H9 (cell line): ENCODE data around the gene TMEM266. TPM values are rescaled to one million over a fixed set of nuclear protein-coding genes. Genes with fewer than 3 reads are reported as not detected.

Source experiments
- DNase-seq: peaks from one replicate; pipeline ENCODE4 v3.0.0-alpha.2; 2017
- H2AFZ ChIP-seq: one replicate; pipeline ENCODE4 v1.6.1; 2013; ENCODE audit warnings: mild to moderate bottlenecking, low read length, control low read depth, moderate library complexity
- H2AK5ac ChIP-seq: 2 replicates; pipeline ENCODE4 v1.6.1; 2013; ENCODE audit warnings: low read length, control low read depth, mixed read lengths; ENCODE audit not compliant: insufficient read length
- H2BK120ac ChIP-seq: one replicate; pipeline ENCODE4 v1.6.1; 2013; ENCODE audit warnings: low read depth, mild to moderate bottlenecking, low read length, control low read depth, inconsistent platforms; ENCODE audit not compliant: poor library complexity, severe bottlenecking
- H2BK12ac ChIP-seq: 2 replicates; pipeline ENCODE4 v1.6.1; 2013; ENCODE audit warnings: low read length, control low read depth, mixed read lengths, low read depth; ENCODE audit not compliant: insufficient read length
- H2BK15ac ChIP-seq: 2 replicates; pipeline ENCODE4 v1.6.1; 2013; ENCODE audit warnings: low read depth, low read length, control low read depth
- H2BK20ac ChIP-seq: one replicate; pipeline ENCODE4 v1.6.1; 2013; ENCODE audit warnings: low read depth, mild to moderate bottlenecking, low read length, control low read depth, inconsistent platforms; ENCODE audit not compliant: poor library complexity, severe bottlenecking
- H2BK5ac ChIP-seq: 2 replicates; pipeline ENCODE4 v1.6.1; 2013; ENCODE audit warnings: low read length, control low read depth, mixed read lengths; ENCODE audit not compliant: insufficient read length
- H3K14ac ChIP-seq: 2 replicates; pipeline ENCODE4 v1.6.1; 2013; ENCODE audit warnings: low read length, control low read depth; ENCODE audit not compliant: insufficient read depth
- H3K18ac ChIP-seq: 2 replicates; pipeline ENCODE4 v1.6.1; 2013; ENCODE audit warnings: low read depth, mild to moderate bottlenecking, mixed read lengths, low read length, control low read depth; ENCODE audit not compliant: insufficient read length
- H3K23ac ChIP-seq: 2 replicates; pipeline ENCODE4 v1.6.1; 2013; ENCODE audit warnings: low read length, control low read depth, mixed read lengths, low read depth; ENCODE audit not compliant: insufficient read length
- H3K23me2 ChIP-seq: 2 replicates; pipeline ENCODE4 v1.6.1; 2013; ENCODE audit warnings: low read depth, mild to moderate bottlenecking, mixed read lengths, low read length, control low read depth; ENCODE audit not compliant: insufficient read length, poor library complexity, severe bottlenecking
- H3K27ac ChIP-seq: 2 replicates; pipeline ENCODE4 v1.5.1; 2013; ENCODE audit warnings: low read length, control low read depth, mixed read lengths, low read depth; ENCODE audit not compliant: insufficient read length
- H3K27me3 ChIP-seq: 2 replicates; pipeline ENCODE4 v1.6.1; 2013; ENCODE audit warnings: low read length, control low read depth, inconsistent platforms; ENCODE audit not compliant: insufficient read depth
- H3K4ac ChIP-seq: 2 replicates; pipeline ENCODE4 v1.6.1; 2013; ENCODE audit warnings: low read depth, mild to moderate bottlenecking, control low read depth, inconsistent platforms, low read length, moderate library complexity
- H3K4me1 ChIP-seq: 2 replicates; pipeline ENCODE4 v1.6.1; 2013; ENCODE audit warnings: low read length, control low read depth, inconsistent platforms; ENCODE audit not compliant: insufficient read depth
- H3K4me2 ChIP-seq: 2 replicates; pipeline ENCODE4 v1.6.1; 2013; ENCODE audit warnings: low read length, control low read depth, mixed read lengths; ENCODE audit not compliant: insufficient read length, insufficient read depth
- H3K56ac ChIP-seq: 2 replicates; pipeline ENCODE4 v1.6.1; 2013; ENCODE audit warnings: low read depth, mild to moderate bottlenecking, mixed read lengths, low read length, control low read depth; ENCODE audit not compliant: insufficient read length
- H3K79me1 ChIP-seq: 2 replicates; pipeline ENCODE4 v1.6.1; 2013; ENCODE audit warnings: low read depth, mild to moderate bottlenecking, moderate library complexity, low read length, control low read depth, inconsistent platforms; ENCODE audit not compliant: insufficient read depth, poor library complexity, severe bottlenecking
- H3K79me2 ChIP-seq: 2 replicates; pipeline ENCODE4 v1.6.1; 2013; ENCODE audit warnings: low read length, control low read depth, inconsistent platforms; ENCODE audit not compliant: insufficient read depth
- H3K9ac ChIP-seq: 2 replicates; pipeline ENCODE4 v1.6.1; 2013; ENCODE audit warnings: low read length, control low read depth, mixed read lengths; ENCODE audit not compliant: insufficient read length; ENCODE audit errors: extremely low read depth
- H3K9me3 ChIP-seq: one replicate; pipeline ENCODE4 v1.6.1; 2013; ENCODE audit warnings: low read depth, low read length, inconsistent platforms; ENCODE audit not compliant: control insufficient read depth
- H3T11ph ChIP-seq: one replicate; pipeline ENCODE4 v1.6.1; 2013; ENCODE audit warnings: mild to moderate bottlenecking, low read length, control low read depth, inconsistent platforms
- H4K20me1 ChIP-seq: one replicate; pipeline ENCODE4 v1.6.1; 2013; ENCODE audit not compliant: control insufficient read depth, insufficient read length, insufficient read depth
- H4K5ac ChIP-seq: 2 replicates; pipeline ENCODE4 v1.6.1; 2013; ENCODE audit warnings: low read depth, mild to moderate bottlenecking, mixed read lengths, low read length, control low read depth; ENCODE audit not compliant: insufficient read length
- H4K8ac ChIP-seq: replicated peaks from 2 replicates; pipeline ENCODE4 v1.6.1; 2013; ENCODE audit warnings: low read length, control low read depth, mixed read lengths, low read depth; ENCODE audit not compliant: insufficient read length
- H4K91ac ChIP-seq: 2 replicates; pipeline ENCODE4 v1.6.1; 2013; ENCODE audit warnings: low read depth, mild to moderate bottlenecking, moderate library complexity, mixed read lengths, low read length, control low read depth; ENCODE audit not compliant: insufficient read length
- H3K27ac Mint-ChIP-seq, 3 experiments: 2 replicates in 2 of 3; 3 replicates in 1 of 3; pipeline ENCODE4 v1.8.0; 2020 to 2021; ENCODE audit warnings: mixed read lengths in 3 of 3, mild to moderate bottlenecking in 1 of 3, moderate library complexity in 1 of 3
- H3K27me3 Mint-ChIP-seq: 2 replicates; pipeline ENCODE4 v1.8.0; 2021; ENCODE audit warnings: low read depth, mild to moderate bottlenecking, moderate library complexity, mixed read lengths
- H3K36me3 Mint-ChIP-seq, 3 experiments: 2 replicates in 2 of 3; 3 replicates in 1 of 3; pipeline ENCODE4 v1.8.0; 2020 to 2021; ENCODE audit warnings: low read depth in 3 of 3, mixed read lengths in 3 of 3; ENCODE audit not compliant: insufficient read depth in 1 of 3
- H3K4me1 Mint-ChIP-seq, 2 experiments: 2 replicates each; pipeline ENCODE4 v1.8.0; 2020; ENCODE audit warnings: mixed read lengths in 2 of 2
- H3K4me3 Mint-ChIP-seq, 2 experiments: 2 replicates in 1 of 2; 3 replicates in 1 of 2; pipeline ENCODE4 v1.8.0; 2020 to 2021; ENCODE audit warnings: mild to moderate bottlenecking in 2 of 2, mixed read lengths in 2 of 2, moderate library complexity in 1 of 2
- H3K9me3 Mint-ChIP-seq, 2 experiments: 2 replicates in 1 of 2; 3 replicates in 1 of 2; pipeline ENCODE4 v1.8.0; 2020; ENCODE audit warnings: mild to moderate bottlenecking in 2 of 2, mixed read lengths in 2 of 2, moderate library complexity in 1 of 2
- WGBS: extraction: QIAGEN DNeasy Blood & Tissue Kit; methylation state at CpG from one replicate; pipeline ENCODE4 v1.1.7; 2013; ENCODE audit warnings: missing lambda C conversion rate, low lambda C conversion rate, mixed read lengths; ENCODE audit not compliant: insufficient read length; ENCODE audit errors: extremely low coverage; 5-methylcytosine and 5-hydroxymethylcytosine counted together
- total RNA-seq: library from RNA; stranded (reverse); gene quantifications from 2 replicates; pipeline ENCODE4 v1.2.1, GENCODE V29; 2021
- TF ChIP-seq, protein P1 (sequence below): fragments of 200-600 bp; sonication (generic); conservative IDR thresholded peaks from 3 replicates; pipeline ENCODE4 v1.8.0; 2021; ENCODE audit warnings: antibody characterized with exemption, mild to moderate bottlenecking

The TMEM266 gene
- total RNA-seq, 1 experiment from 2014 or later, result 0.81 TPM

DNA sequence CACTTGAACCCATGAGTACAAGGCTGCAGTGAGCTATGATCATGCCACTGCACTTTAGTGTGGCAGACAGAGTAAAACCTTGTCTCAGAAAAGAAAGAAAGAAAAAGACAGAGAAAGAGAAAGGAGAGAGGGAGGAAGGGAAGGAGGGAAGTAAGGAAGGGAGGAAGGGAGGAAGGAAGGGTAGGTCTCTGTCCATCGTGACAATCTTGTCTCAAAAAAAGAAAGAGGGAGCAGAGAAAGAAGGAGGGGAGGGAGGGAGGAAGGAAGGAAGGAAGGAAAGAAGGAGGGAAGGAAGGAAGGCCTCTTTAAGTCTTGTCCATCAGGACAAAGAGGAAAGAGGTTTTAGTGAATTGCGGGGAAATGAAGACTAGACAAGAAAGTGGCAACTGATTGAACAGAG, 129.3 kb downstream of the TMEM266 start:
- Histone ChIP-seq H3K18ac (no peak overlapping the region), H3K79me1 (no peaks in the 10 kb centered on the region), H3K14ac (no peak overlapping the region), H3K23ac (no peak overlapping the region), H2AK5ac (no peak overlapping the region), H2BK5ac (no peak overlapping the region), H3K4ac (no peak overlapping the region), H2BK20ac (no peak overlapping the region), H2BK15ac (no peak overlapping the region), H4K20me1 (no peaks in the 10 kb centered on the region), H3K4me2 (no peak overlapping the region), H3T11ph (no peak overlapping the region), H4K8ac (no peak overlapping the region), H3K9me3 (no peaks in the 10 kb centered on the region), H3K23me2 (peaks cover 3% of the 10 kb centered on the region), H3K79me2 (no peaks in the 10 kb centered on the region), H3K27me3 (no peaks in the 10 kb centered on the region), H4K91ac (no peak overlapping the region), H3K27ac (no peak overlapping the region), H3K56ac (no peak overlapping the region), H2BK120ac (no peak overlapping the region), H4K5ac (no peak overlapping the region), H3K4me1 (no peaks in the 10 kb centered on the region), H2AFZ (no peak overlapping the region), H3K9ac (no peak overlapping the region), H2BK12ac (no peak overlapping the region)
- H3K27me3 Mint-ChIP-seq, result peaks cover 37% of the 10 kb centered on the region
- H3K27ac Mint-ChIP-seq, result no peak overlapping the region
- H3K9me3 Mint-ChIP-seq, result no peaks in the 10 kb centered on the region
- peaks cover 0 to 1% (median 0%) of the 10 kb centered on the region in 3 experiments; a peak in 2 of 7 replicates for H3K36me3 Mint-ChIP-seq
- TF ChIP-seq, protein P1, sequence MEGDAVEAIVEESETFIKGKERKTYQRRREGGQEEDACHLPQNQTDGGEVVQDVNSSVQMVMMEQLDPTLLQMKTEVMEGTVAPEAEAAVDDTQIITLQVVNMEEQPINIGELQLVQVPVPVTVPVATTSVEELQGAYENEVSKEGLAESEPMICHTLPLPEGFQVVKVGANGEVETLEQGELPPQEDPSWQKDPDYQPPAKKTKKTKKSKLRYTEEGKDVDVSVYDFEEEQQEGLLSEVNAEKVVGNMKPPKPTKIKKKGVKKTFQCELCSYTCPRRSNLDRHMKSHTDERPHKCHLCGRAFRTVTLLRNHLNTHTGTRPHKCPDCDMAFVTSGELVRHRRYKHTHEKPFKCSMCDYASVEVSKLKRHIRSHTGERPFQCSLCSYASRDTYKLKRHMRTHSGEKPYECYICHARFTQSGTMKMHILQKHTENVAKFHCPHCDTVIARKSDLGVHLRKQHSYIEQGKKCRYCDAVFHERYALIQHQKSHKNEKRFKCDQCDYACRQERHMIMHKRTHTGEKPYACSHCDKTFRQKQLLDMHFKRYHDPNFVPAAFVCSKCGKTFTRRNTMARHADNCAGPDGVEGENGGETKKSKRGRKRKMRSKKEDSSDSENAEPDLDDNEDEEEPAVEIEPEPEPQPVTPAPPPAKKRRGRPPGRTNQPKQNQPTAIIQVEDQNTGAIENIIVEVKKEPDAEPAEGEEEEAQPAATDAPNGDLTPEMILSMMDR, result no peak
- DNase-seq, result no peak
- peaks cover 11 to 13% of the 10 kb centered on the region in 2 experiments for H3K4me1 Mint-ChIP-seq
- H3K4me3 Mint-ChIP-seq, result no peak overlapping the region
- WGBS, result no CpG with 5 or more reads among the region's 2 CpGs
